Small intestine (tissue), 7 donors: ENCODE data around the gene EGFR. TPM values are rescaled to one million over a fixed set of nuclear protein-coding genes. Genes with fewer than 3 reads are reported as not detected.

Experiments
- DNase-seq, 2 donors: peaks; one replicate each; pipeline versions ENCODE4 v3.0.0 to v3.0.0-alpha.2; 2013
- FAIRE-seq: peaks from 2 replicates; lab custom pipeline; 2012; peaks lifted over from hg19 to GRCh38; lab: Jason Lieb, UNC
- H3K27ac ChIP-seq, 3 donors: one replicate each; pipeline ENCODE4 v1.5.1; 2013; ENCODE audit warnings: low read length in 2 of 3, mild to moderate bottlenecking in 2 of 3, control low read depth in 1 of 3, inconsistent platforms in 1 of 3, low read depth in 1 of 3, moderate library complexity in 1 of 3
- H3K27me3 ChIP-seq, 3 donors: one replicate each; pipeline ENCODE4 v1.6.1; 2013; ENCODE audit warnings: low read length in 3 of 3, inconsistent platforms in 1 of 3; ENCODE audit not compliant: control insufficient read depth in 3 of 3, insufficient read depth in 3 of 3
- H3K36me3 ChIP-seq, 3 donors: one replicate each; pipeline ENCODE4 v1.6.1; 2013; ENCODE audit warnings: low read length in 3 of 3, inconsistent platforms in 1 of 3, low read depth in 1 of 3, mild to moderate bottlenecking in 1 of 3, moderate library complexity in 1 of 3; ENCODE audit not compliant: control insufficient read depth in 3 of 3, insufficient read depth in 2 of 3
- H3K4me1 ChIP-seq, 3 donors: one replicate each; pipeline ENCODE4 v1.6.1; 2013; ENCODE audit warnings: low read length in 2 of 3, inconsistent platforms in 1 of 3, low read depth in 1 of 3, mild to moderate bottlenecking in 1 of 3, moderate library complexity in 1 of 3; ENCODE audit not compliant: control insufficient read depth in 3 of 3, insufficient read depth in 2 of 3
- H3K4me3 ChIP-seq, 3 donors: one replicate each; pipeline ENCODE4 v1.5.1; 2013; ENCODE audit warnings: low read length in 3 of 3, control low read depth in 1 of 3, inconsistent platforms in 1 of 3, low read depth in 1 of 3, mild to moderate bottlenecking in 1 of 3, moderate library complexity in 1 of 3
- H3K9me3 ChIP-seq, 2 donors: one replicate each; pipeline ENCODE4 v1.6.1; 2013; ENCODE audit warnings: low read depth in 1 of 2, low read length in 1 of 2; ENCODE audit not compliant: control insufficient read depth in 2 of 2, insufficient read depth in 1 of 2
- WGBS, 3 donors: extraction: QIAGEN DNeasy Blood & Tissue Kit; methylation state at CpG; one replicate each; pipeline ENCODE4 v1.1.7; 2013; 5-methylcytosine and 5-hydroxymethylcytosine counted together
- polyA plus RNA-seq, 4 donors: library from polyadenylated mRNA; stranded (reverse) in 3 of 4; unstranded in 1 of 4; fragments of 200-250 nt in 3 of 4; fragments of 120-200 nt in 1 of 4; gene quantifications; one replicate each; pipeline versions ENCODE4 v1.2.1 to v1.2.3, GENCODE V29; 2013
- donor health status: healthy with polysubstance abuse.
- donor health status: control.
- donor health status: control.
- donor health status: Bipolar disorder and iron deficiency.
- donor health status: healthy.

The EGFR gene
- polyA plus RNA-seq, 4 donors: 2.2 to 30.5 (median 6.0) TPM

DNA sequence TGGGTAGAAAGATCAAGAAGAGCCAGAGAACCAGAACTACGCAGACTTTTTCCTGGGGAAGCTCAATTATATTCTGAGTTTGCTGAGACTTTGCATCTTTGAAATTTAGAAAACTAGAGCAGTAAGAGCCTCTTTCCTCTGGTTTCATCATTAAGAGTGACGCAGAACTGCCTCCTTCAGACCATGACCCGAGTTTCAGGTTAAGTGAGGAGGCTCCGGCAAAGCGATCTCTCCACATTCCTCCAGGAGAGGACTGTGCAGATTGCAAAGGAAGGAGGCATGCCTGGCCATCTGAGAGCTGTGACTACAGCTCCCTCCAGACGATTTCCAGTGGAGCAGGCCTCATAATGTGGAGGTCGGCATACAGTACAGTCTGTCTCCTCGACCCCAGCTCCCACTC lies 230.5 kb downstream of the EGFR start:
- Histone ChIP-seq H3K4me1 (peaks cover 0 to 6% (median 4%) of the 10 kb centered on the region in 3 donors), H3K27me3 (peaks cover 0 to 4% (median 0%) of the 10 kb centered on the region in 3 donors), H3K9me3 (no peaks in the 10 kb centered on the region), H3K27ac (no peak overlapping the region), H3K36me3 (no peaks in the 10 kb centered on the region), H3K4me3 (no peak overlapping the region)
- no peak for DNase-seq
- FAIRE-seq: no peak
- 81 to 91% (median 85%) methylated on average over 8 of the region's 8 CpGs for WGBS, 3 donors

DNA sequence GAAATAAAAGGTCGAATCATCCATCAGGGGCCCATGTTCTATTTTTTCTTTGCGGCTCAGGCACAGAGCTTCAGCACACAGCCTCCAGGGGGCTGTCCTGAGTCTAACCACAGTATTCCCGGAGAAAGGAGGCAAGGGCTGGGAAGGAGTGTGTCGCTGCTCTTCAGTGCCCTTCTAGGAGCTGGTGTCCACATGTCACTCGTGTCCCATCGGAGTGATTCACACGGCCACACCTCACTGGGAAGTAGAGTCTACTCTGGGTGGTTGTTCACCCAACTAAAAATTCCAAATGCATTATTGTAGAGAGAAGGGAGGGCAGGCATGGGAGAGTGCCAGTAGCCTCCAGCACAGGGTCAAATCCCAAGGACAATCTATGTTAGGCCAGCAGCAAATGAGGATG lies 231.5 kb downstream of the EGFR start:
- Histone ChIP-seq H3K4me3 (no peak overlapping the region), H3K27ac (no peak overlapping the region), H3K9me3 (no peaks in the 10 kb centered on the region), H3K4me1 (peaks cover 0 to 9% (median 0%) of the 10 kb centered on the region in 3 donors), H3K36me3 (no peaks in the 10 kb centered on the region), H3K27me3 (peaks cover 0 to 6% (median 0%) of the 10 kb centered on the region in 3 donors)
- no peak for FAIRE-seq
- WGBS, 3 donors: 20 to 42% (median 32%) methylated on average over 7 of the region's 7 CpGs
- peak; percentile 52 to 67 for DNase-seq

DNA sequence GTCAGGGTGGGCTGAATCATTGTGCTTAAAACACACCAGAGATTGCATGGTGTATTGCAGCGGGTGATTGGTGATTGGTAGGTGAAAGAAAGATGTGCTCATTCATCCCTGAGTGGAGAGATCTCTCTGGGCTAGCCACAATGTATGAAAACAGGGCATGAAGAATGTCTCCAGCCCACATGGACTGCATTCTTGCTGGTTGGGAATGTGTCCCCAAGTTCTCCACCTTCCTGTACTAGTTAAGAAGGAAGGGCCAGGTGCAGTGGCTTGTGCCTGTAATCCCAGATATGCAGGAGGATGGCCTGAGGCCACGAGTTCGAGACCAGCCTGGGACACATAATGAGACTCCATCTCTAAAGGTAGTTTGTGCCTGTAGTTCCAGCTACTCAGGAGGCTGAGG lies 232.5 kb downstream of the EGFR start:
- H3K36me3 ChIP-seq: no peaks in the 10 kb centered on the region
- no peak for FAIRE-seq
- H3K27ac ChIP-seq: no peak overlapping the region

DNA sequence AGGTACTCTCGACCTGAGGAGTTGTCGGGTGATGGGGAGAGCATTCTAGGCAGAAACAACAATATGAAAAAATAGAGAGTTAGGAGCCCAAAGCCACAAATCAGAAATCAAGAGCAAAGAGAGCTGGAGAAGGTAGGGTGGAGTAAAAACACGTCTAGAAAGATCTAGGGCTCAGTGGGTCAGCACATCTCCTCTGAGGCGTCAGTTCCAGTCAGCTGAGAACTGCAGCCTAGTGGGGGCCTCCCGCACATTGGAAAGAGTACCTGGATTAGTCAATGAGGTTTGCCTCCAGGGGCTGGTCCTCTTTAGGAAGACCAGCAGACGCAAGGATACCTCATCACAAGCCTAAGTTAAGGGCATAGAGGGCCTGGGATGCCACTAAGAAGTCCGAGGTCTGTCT lies 233.1 kb downstream of the EGFR start:
- H3K4me1 ChIP-seq: peaks cover 0 to 13% (median 0%) of the 10 kb centered on the region in 3 donors
- peaks cover 0 to 6% (median 4%) of the 10 kb centered on the region in 3 donors for H3K27me3 ChIP-seq
- H3K27ac ChIP-seq: no peak overlapping the region
- 81 to 86% (median 83%) methylated on average over 7 of the region's 7 CpGs for WGBS, 3 donors
- H3K36me3 ChIP-seq: no peaks in the 10 kb centered on the region
- no peak for DNase-seq
- no peak for FAIRE-seq
- no peaks in the 10 kb centered on the region for H3K9me3 ChIP-seq
- no peak overlapping the region for H3K4me3 ChIP-seq

More for the DNA sequence above, 232.5 kb downstream of the EGFR start:
- H3K27me3 ChIP-seq: peaks cover 0 to 6% (median 4%) of the 10 kb centered on the region in 3 donors
- H3K9me3 ChIP-seq: no peaks in the 10 kb centered on the region
- peaks cover 0 to 13% (median 0%) of the 10 kb centered on the region in 3 donors for H3K4me1 ChIP-seq
- 82 to 97% (median 86%) methylated on average over 3 of the region's 3 CpGs for WGBS, 3 donors
- no peak for DNase-seq
- H3K4me3 ChIP-seq: no peak overlapping the region

DNA sequence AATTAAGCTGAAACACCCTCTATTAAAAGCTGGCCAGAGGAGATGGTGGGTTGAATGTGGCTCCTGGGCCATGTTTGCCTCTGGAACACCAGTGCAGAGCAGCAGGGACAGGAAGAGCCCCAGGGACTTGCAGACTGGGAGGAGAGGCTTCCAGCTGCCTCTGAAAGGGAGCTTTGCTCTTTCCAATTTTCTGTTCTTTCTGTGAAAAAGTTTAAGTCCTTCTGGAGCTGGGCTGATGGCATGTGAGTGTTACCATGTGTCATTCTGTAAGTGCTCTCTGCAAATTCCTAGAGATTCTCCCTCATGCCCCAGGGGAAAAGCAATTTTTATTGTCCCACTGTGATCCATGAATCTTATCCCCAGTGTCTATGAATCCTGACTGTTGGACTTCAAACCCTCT lies 233.6 kb downstream of the EGFR start:
- Histone ChIP-seq H3K27me3 (peaks cover 0 to 6% (median 4%) of the 10 kb centered on the region in 3 donors), H3K9me3 (no peaks in the 10 kb centered on the region), H3K27ac (peak overlapping the region in 1 of 3 donors; percentile 11), H3K4me1 (peaks cover 0 to 13% (median 0%) of the 10 kb centered on the region in 3 donors), H3K4me3 (no peak overlapping the region), H3K36me3 (no peaks in the 10 kb centered on the region)
- FAIRE-seq: no peak
- DNase-seq: peak in 1 of 2 donors; percentile 33

DNA sequence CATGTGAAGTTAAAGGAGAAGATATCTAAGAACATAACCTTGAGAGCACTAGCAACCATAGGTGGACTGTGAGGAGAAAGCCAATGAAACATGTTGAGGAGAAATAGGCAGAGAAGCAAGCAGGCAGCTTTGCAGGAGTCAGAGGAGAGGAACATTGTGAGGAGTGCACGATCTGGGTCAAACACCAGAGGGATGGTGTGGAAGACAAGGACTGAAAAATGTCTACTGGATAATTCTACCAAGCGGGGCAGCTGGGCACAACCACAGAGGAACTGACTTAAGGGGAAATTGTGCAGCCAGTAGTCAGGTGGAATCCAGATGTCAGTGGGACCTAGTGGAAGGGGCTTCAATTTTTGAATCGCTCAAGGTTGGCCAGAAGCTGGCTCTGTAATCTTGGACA lies 234.4 kb downstream of the EGFR start:
- no peak overlapping the region for H3K27ac ChIP-seq
- DNase-seq (no peak), FAIRE-seq (no peak)
- H3K9me3 ChIP-seq: no peaks in the 10 kb centered on the region
- peaks cover 0 to 6% (median 4%) of the 10 kb centered on the region in 3 donors for H3K27me3 ChIP-seq
- H3K4me1 ChIP-seq: peaks cover 0 to 13% (median 0%) of the 10 kb centered on the region in 3 donors
- no peak overlapping the region for H3K4me3 ChIP-seq
- WGBS, 3 donors: 88 to 92% (median 89%) methylated on average over 3 of the region's 3 CpGs
- no peaks in the 10 kb centered on the region for H3K36me3 ChIP-seq

DNA sequence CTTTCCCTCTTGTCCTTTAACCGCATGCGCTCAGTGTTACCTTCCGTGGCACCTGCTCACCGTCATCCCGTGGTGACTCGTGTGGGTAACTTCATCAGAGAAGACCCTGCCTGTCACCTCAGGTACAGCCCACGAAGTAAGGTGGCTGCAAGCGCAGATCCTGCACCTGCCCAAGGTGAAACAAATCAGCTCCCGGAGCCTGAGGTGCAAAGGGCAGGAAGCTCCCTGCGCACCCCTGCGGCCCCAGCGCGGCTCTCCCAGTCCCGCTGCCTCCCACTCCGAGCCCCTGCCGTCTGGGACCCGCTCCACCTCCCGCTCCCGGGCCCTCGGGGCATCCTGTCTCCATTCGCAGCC lies 235.4 kb downstream of the EGFR start:
- FAIRE-seq (no peak), DNase-seq (peak in 1 of 2 donors; percentile 60)
- peak overlapping the region in 2 of 3 donors; percentile 79 to 91 for H3K27ac ChIP-seq
- H3K36me3 ChIP-seq: no peaks in the 10 kb centered on the region
- H3K27me3 ChIP-seq: peaks cover 0 to 6% (median 4%) of the 10 kb centered on the region in 3 donors
- H3K4me1 ChIP-seq: peaks cover 0 to 13% (median 0%) of the 10 kb centered on the region in 3 donors
- 7 to 19% (median 17%) methylated on average over 21 of the region's 21 CpGs for WGBS, 3 donors
- H3K4me3 ChIP-seq: peak overlapping the region in 2 of 3 donors; percentile 49 to 66
- H3K9me3 ChIP-seq: no peaks in the 10 kb centered on the region

DNA sequence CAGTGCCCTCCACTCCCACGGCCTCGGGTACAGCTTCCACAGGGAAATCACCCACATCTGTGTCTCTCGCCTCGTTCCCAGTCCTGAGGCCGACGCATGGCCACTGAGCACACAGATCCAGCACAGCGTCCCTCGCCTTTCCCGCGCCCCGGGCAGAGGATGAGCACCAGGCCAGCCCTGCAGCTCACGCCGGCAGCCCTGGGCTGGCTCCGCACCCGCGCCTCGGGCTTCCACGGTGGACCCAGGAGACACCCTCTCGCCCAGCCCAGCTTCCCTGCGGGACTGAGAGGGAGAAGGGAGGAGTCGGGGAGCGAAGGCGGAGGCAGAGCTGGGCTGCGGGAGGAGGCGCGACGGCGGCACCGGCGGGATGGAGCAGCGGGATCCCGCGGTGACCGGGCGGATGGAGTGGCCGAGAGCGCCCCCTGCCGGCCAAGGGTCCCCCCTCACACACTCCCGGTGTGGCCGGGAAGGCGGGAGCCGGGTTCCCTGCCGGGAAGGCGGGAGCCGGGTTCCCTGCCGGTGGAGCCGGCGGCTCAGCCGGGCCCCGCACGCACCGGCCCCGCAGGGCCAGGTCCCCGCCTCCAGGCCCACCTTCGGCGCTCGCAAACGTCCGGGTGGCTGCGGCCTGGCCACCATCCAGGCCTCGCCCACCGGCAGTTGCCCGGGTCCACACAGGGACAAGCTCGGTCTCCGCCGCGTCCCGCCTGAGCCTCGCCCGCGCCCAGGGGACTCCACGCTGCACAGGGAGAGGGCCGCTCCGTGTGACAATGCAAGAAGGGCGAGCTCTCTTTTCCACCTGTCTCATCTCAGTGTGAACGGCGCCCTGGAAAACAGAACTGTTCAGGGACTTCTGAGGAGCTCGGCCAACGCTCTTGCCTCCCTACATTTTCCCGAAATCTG lies 236.0 kb downstream of the EGFR start:
- Histone ChIP-seq H3K9me3 (no peaks in the 10 kb centered on the region), H3K4me3 (peak overlapping the region in 2 of 3 donors; percentile 49 to 66), H3K36me3 (no peaks in the 10 kb centered on the region), H3K27me3 (peaks cover 0 to 6% (median 4%) of the 10 kb centered on the region in 3 donors), H3K4me1 (peaks cover 0 to 13% (median 0%) of the 10 kb centered on the region in 3 donors), H3K27ac (peak overlapping the region in 2 of 3 donors; percentile 79 to 91)
- 1 to 3% (median 1%) methylated on average over 51 to 79 of the region's 80 CpGs for WGBS, 3 donors
- FAIRE-seq (no peak), DNase-seq (peak; percentile 86 to 96)
